ENCODE measurements around the gene ZNF511. TPM values are rescaled to one million over a fixed set of nuclear protein-coding genes. Genes with fewer than 3 reads are reported as not detected.

ZNF511 gene
- total RNA-seq, 1 experiment from 2014 or later = 49.0 TPM

DNA sequence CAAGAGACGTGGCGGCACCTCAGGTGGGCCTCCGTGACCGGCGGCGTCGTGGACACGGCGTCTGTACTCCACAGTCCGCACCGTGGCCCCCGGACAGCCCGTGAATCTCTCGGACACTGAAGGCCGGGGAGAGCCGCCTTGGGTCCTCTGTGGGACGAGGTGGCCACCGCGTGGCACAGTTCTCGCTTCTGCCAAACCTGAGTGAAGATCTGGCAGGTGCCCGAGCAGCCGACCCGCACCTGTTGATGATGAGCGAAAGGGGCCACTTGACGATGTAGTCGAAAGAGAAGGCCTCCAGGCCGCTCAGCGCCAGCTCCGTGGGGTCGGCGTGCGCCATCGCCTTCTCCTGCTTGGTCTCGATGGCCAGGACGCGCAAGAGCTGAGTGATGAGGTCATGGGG, 23.5 kb upstream of the ZNF511 start:
- no peaks in the 10 kb centered on the region for H3K79me2 ChIP-seq (ENCODE audit: insufficient read depth, low read length)
- ChIA-PET RAD21 (ENCODE audit: low non-redundant PET in 1 of 2, low total read pairs in 2 of 2, uncharacterized antibody in 2 of 2, unreplicated experiment in 2 of 2) (no interaction called here), CTCF (no interaction called here), POLR2A (no interaction called here)
- intact Hi-C loops (cut with micrococcal nuclease) = no loop called here
- H3K4me3 ChIP-seq (replicated peaks in 1 of 2; ENCODE audit: low read depth in 1 of 2, low read length in 2 of 2) = no peak overlapping the region
- ATAC-seq (no peak), DNase-seq (ENCODE audit: low read depth, low spot score) (no peak)
- no peaks in the 10 kb centered on the region for H3K4me1 ChIP-seq (ENCODE audit: control insufficient read depth in 1 of 2, insufficient read depth in 2 of 2, low read length in 2 of 2)
- no peaks in the 10 kb centered on the region for H3K27me3 ChIP-seq (ENCODE audit: insufficient read depth, low read length)
- no peaks in the 10 kb centered on the region for H3K36me3 ChIP-seq (ENCODE audit: control insufficient read depth in 1 of 2, insufficient read depth in 2 of 2, low read length in 2 of 2)
- H4K20me1 ChIP-seq (ENCODE audit: insufficient read depth) = no peaks in the 10 kb centered on the region
- no peak overlapping the region for H2AFZ ChIP-seq (ENCODE audit: low read depth, low read length, poor library complexity, severe bottlenecking)
- no TSS peak for BruUV-seq (replicated peaks)
- H3K9ac ChIP-seq (ENCODE audit: low read length) = no peak overlapping the region
- no peaks in the 10 kb centered on the region for H3K9me3 ChIP-seq (ENCODE audit: control insufficient read depth in 1 of 2, insufficient read depth in 1 of 2, low read depth in 1 of 2, low read length in 2 of 2)
- TF ChIP-seq CTCF (IDR thresholded peaks at IDR 0.05 in 2 of 3, conservative IDR thresholded peaks at IDR 0.05 in 1 of 3; ENCODE audit: borderline replicate concordance in 1 of 3, insufficient read depth in 1 of 3, low read depth in 2 of 3, low read length in 2 of 3) = no peak
- TF ChIP-seq EGR1 (IDR thresholded peaks at IDR 0.05; ENCODE audit: low read depth) = no peak
- TF ChIP-seq TCF7L2 (IDR thresholded peaks at IDR 0.05; ENCODE audit: borderline replicate concordance, extremely low read depth, insufficient read depth, insufficient read length) = no peak
- no peak for TF ChIP-seq SP1 (IDR thresholded peaks at IDR 0.05; ENCODE audit: low read depth)
- no peak for TF ChIP-seq YY1 (IDR thresholded peaks at IDR 0.05; ENCODE audit: extremely low read depth, insufficient replicate concordance, low read depth, low read length)
- TF ChIP-seq MAX (IDR thresholded peaks at IDR 0.05) = no peak
- no peak for TF ChIP-seq FOSL1 (IDR thresholded peaks at IDR 0.05; ENCODE audit: low read depth)
- no peak for TF ChIP-seq SIN3A (IDR thresholded peaks at IDR 0.05; ENCODE audit: low read depth)
- no peak for TF ChIP-seq CBX3 (IDR thresholded peaks at IDR 0.05; ENCODE audit: low read depth)
- no peak for TF ChIP-seq CEBPB (IDR thresholded peaks at IDR 0.05; ENCODE audit: low read depth)
- no peak for TF ChIP-seq ATF3 (IDR thresholded peaks at IDR 0.05)
- TF ChIP-seq ZFX (IDR thresholded peaks at IDR 0.05) = no peak
- TF ChIP-seq SRF (IDR thresholded peaks at IDR 0.05; ENCODE audit: low read depth) = no peak
- TF ChIP-seq REST (IDR thresholded peaks at IDR 0.05; ENCODE audit: low read depth) = no peak
- H3K27ac ChIP-seq (ENCODE audit: low read depth, low read length) = no peak overlapping the region
- H3K9me2 ChIP-seq (ENCODE audit: insufficient read depth) = no peaks in the 10 kb centered on the region
- no peak overlapping the region for H3K4me2 ChIP-seq (ENCODE audit: low read length)

Data from HCT116 (cell line).